Fibroblast of villous mesenchyme (primary cell): Measurements from ENCODE around the gene UBN1. TPM values are rescaled to one million over a fixed set of nuclear protein-coding genes. Genes with fewer than 3 reads are reported as not detected.

Experiments used
- DNase-seq: peaks from one replicate; pipeline ENCODE4 v3.0.0-alpha.2; 2010; ENCODE audit warnings: low read depth
- H3K4me3 ChIP-seq: 2 replicates; pipeline ENCODE4 v1.5.1; 2011; ENCODE audit warnings: low read depth, mild to moderate bottlenecking, low read length
- CTCF ChIP-seq: IDR thresholded peaks from 2 replicates; pipeline ENCODE4 v1.5.1; 2012; ENCODE audit warnings: low read depth, mild to moderate bottlenecking, low read length; ENCODE audit not compliant: insufficient read depth
- total RNA-seq: library from RNA; depleted of rRNA; stranded (reverse); fragments of >200 nt; gene quantifications from 2 replicates; pipeline ENCODE4 v1.2.3, GENCODE V29; 2012

UBN1 gene
- total RNA-seq, 1 donor: 28.1 TPM

- H3K4me3 ChIP-seq: no peak overlapping the region
- no peak for DNase-seq
- TF ChIP-seq CTCF: no peak
These were observed 36.2 kb downstream of the UBN1 start for GRCh38 chr16:4883501-4883900.

GRCh38 chr16:4884209-4884608, 36.9 kb downstream of the UBN1 start:
- H3K4me3 ChIP-seq: no peak overlapping the region
- DNase-seq: no peak
- TF ChIP-seq CTCF: no peak

- DNase-seq: no peak
- H3K4me3 ChIP-seq: no peak overlapping the region
- TF ChIP-seq CTCF: no peak
These were observed 37.9 kb downstream of the UBN1 start for GRCh38 chr16:4884972-4885874.

GRCh38 chr16:4886151-4886550, 38.9 kb downstream of the UBN1 start:
- DNase-seq: no peak

GRCh38 chr16:4888428-4889135, 41.3 kb downstream of the UBN1 start:
- DNase-seq: peak; percentile 13
- TF ChIP-seq CTCF: no peak

More at GRCh38 chr16:4886151-4886550, 38.9 kb downstream of the UBN1 start:
- no peak for TF ChIP-seq CTCF
- no peak overlapping the region for H3K4me3 ChIP-seq

GRCh38 chr16:4890026-4890425, 42.7 kb downstream of the UBN1 start:
- no peak overlapping the region for H3K4me3 ChIP-seq
- no peak for TF ChIP-seq CTCF
- no peak for DNase-seq

More at GRCh38 chr16:4888428-4889135, 41.3 kb downstream of the UBN1 start:
- no peak overlapping the region for H3K4me3 ChIP-seq
